ENCODE data around the gene PPDPF.

GRCh38 chr20:63554361-63555278, 34.1 kb downstream of the PPDPF start:
- TF ChIP-seq CTCF (IDR thresholded peaks at IDR 0.05) (no peak), POLR2A (IDR thresholded peaks at IDR 0.05) (no peak)

All from suprapubic skin (tissue), 3 donors.